ENCODE data around the gene COPB1. TPM values are rescaled to one million over a fixed set of nuclear protein-coding genes. Genes with fewer than 3 reads are reported as not detected.

COPB1 gene
- polyA plus RNA-seq, 1 donor (not counting 4 experiments of a cell fraction or from before 2014, with no cell fraction given) = 169 TPM

DNA sequence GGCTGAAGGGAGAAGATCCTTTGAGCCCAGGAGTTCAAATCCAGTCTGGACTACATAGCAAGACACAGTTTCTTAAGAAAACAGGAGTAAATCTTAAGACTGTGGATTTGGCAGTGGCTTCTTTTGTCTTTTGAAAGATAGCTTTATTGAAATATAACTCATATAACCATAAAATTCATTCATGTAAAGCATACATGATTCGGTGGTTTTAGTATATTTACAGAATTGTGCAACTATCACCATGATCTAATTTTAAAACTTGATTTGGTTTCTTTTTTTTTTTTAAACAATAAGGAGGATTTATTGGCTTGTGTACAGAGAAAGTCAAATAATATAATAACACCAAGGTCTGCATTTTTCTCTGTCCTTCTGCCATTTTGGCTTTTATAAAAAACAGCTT is 43.6 kb upstream of the COPB1 start:
- Histone ChIP-seq H3K27ac (ENCODE audit: control insufficient read depth, insufficient read depth, low read length) (no peak overlapping the region), H3K4me2 (ENCODE audit: control insufficient read depth, extremely low read depth, insufficient read depth, low read depth, low read length) (no peak overlapping the region), H3K9me1 (ENCODE audit: control insufficient read depth, extremely low read depth, insufficient read depth, low read length) (no peaks in the 10 kb centered on the region), H3K9me3 (ENCODE audit: control insufficient read depth, low read depth, low read length) (no peaks in the 10 kb centered on the region), H3K9ac (ENCODE audit: control insufficient read depth, extremely low read depth, insufficient read depth, low read length) (no peak overlapping the region), H4K20me1 (ENCODE audit: control insufficient read depth, extremely low read depth, insufficient read depth, low read length) (no peaks in the 10 kb centered on the region), H2AFZ (ENCODE audit: control insufficient read depth, low read length) (no peak overlapping the region), H3K4me1 (ENCODE audit: control insufficient read depth, extremely low read depth, insufficient read depth, low read length) (no peaks in the 10 kb centered on the region), H3K36me3 (ENCODE audit: control insufficient read depth in 2 of 2, extremely low read depth in 1 of 2, insufficient read depth in 2 of 2, low read length in 2 of 2) (no peaks in the 10 kb centered on the region), H3K79me2 (ENCODE audit: control insufficient read depth, insufficient read depth, low read length) (no peaks in the 10 kb centered on the region), H3K4me3 (ENCODE audit: control insufficient read depth in 2 of 3, extremely low read depth in 1 of 3, insufficient read depth in 2 of 3, low read depth in 1 of 3, low read length in 3 of 3) (no peak overlapping the region), H3K27me3 (ENCODE audit: control insufficient read depth, extremely low read depth, insufficient read depth, low read length) (no peaks in the 10 kb centered on the region)
- DNase-seq (ENCODE audit: low read depth, low spot score) = no peak
- dilution Hi-C loops (cut with MboI; ENCODE audit: extremely low pct_ligation_motif_present, low sequenced_read_pairs) = no loop called here
- FAIRE-seq = no peak
- TF ChIP-seq CTCF (optimal IDR thresholded peaks at IDR 0.05 in 1 of 3, IDR thresholded peaks at IDR 0.05 in 1 of 3, conservative IDR thresholded peaks at IDR 0.05 in 1 of 3; ENCODE audit: extremely low read depth in 1 of 3, insufficient read depth in 2 of 3, low read length in 3 of 3) = no peak
- no peak for TF ChIP-seq EZH2 (IDR thresholded peaks at IDR 0.05; ENCODE audit: low read length)

- dilution Hi-C loops (cut with MboI; ENCODE audit: extremely low pct_ligation_motif_present, low sequenced_read_pairs) = no loop called here
- Histone ChIP-seq H3K4me1 (ENCODE audit: control insufficient read depth, extremely low read depth, insufficient read depth, low read length) (no peaks in the 10 kb centered on the region), H3K4me3 (ENCODE audit: control insufficient read depth in 2 of 3, extremely low read depth in 1 of 3, insufficient read depth in 2 of 3, low read depth in 1 of 3, low read length in 3 of 3) (no peak overlapping the region), H2AFZ (ENCODE audit: control insufficient read depth, low read length) (no peak overlapping the region), H3K27ac (ENCODE audit: control insufficient read depth, insufficient read depth, low read length) (no peak overlapping the region), H3K4me2 (ENCODE audit: control insufficient read depth, extremely low read depth, insufficient read depth, low read depth, low read length) (no peak overlapping the region), H3K9ac (ENCODE audit: control insufficient read depth, extremely low read depth, insufficient read depth, low read length) (no peak overlapping the region), H4K20me1 (ENCODE audit: control insufficient read depth, extremely low read depth, insufficient read depth, low read length) (no peaks in the 10 kb centered on the region), H3K36me3 (ENCODE audit: control insufficient read depth in 2 of 2, extremely low read depth in 1 of 2, insufficient read depth in 2 of 2, low read length in 2 of 2) (no peaks in the 10 kb centered on the region), H3K27me3 (ENCODE audit: control insufficient read depth, extremely low read depth, insufficient read depth, low read length) (no peaks in the 10 kb centered on the region), H3K9me1 (ENCODE audit: control insufficient read depth, extremely low read depth, insufficient read depth, low read length) (no peaks in the 10 kb centered on the region), H3K79me2 (ENCODE audit: control insufficient read depth, insufficient read depth, low read length) (no peaks in the 10 kb centered on the region), H3K9me3 (ENCODE audit: control insufficient read depth, low read depth, low read length) (no peaks in the 10 kb centered on the region)
- DNase-seq (ENCODE audit: low read depth, low spot score) = no peak
- TF ChIP-seq CTCF (optimal IDR thresholded peaks at IDR 0.05 in 1 of 3, IDR thresholded peaks at IDR 0.05 in 1 of 3, conservative IDR thresholded peaks at IDR 0.05 in 1 of 3; ENCODE audit: extremely low read depth in 1 of 3, insufficient read depth in 2 of 3, low read length in 3 of 3) (no peak), EZH2 (IDR thresholded peaks at IDR 0.05; ENCODE audit: low read length) (no peak)
- no peak for FAIRE-seq
Measured at GRCh38 chr11:14542324-14542723, 42.7 kb upstream of the COPB1 start.

Data from keratinocyte (primary cell).